GM18517 (cell line): ENCODE results near the gene PPIAL4G.
"Not testable (repeated sequence)": the region's sequence is repeated elsewhere in the genome, so short reads cannot be mapped to it uniquely, and the experiment has no call there.

Experiments used
- ATAC-seq: cut with Tn5 transposase; IDR thresholded peaks from one replicate; pipeline ENCODE4 v1.9.1; 2021; ENCODE audit warnings: mild to moderate bottlenecking, moderate library complexity; ENCODE audit not compliant: unreplicated experiment

PPIAL4G gene

GRCh38 chr1:148483029-148483428 is at the start of gene PPIAL4G:
Gene PPIAL4G (minus strand): TSS chr1:148483302. CDS start chr1:148483252, 50 bp downstream.
- ATAC-seq, result not testable (repeated sequence)

- ATAC-seq, result not testable (repeated sequence)
Observed at GRCh38 chr1:148532158-148532557, 49.1 kb upstream of the PPIAL4G start.

GRCh38 chr1:148529101-148529567 is 46.0 kb upstream of the PPIAL4G start:
- not testable (repeated sequence) for ATAC-seq

GRCh38 chr1:148528591-148528990 is 45.5 kb upstream of the PPIAL4G start:
- not testable (repeated sequence) for ATAC-seq

- ATAC-seq, result not testable (repeated sequence)
Observed at GRCh38 chr1:148526587-148526986, 43.5 kb upstream of the PPIAL4G start.

- ATAC-seq, result peak; percentile 26
Observed at GRCh38 chr1:148523205-148524144, 40.4 kb upstream of the PPIAL4G start.

- peak; percentile 86 for ATAC-seq
Observed at GRCh38 chr1:148522561-148523204, 39.6 kb upstream of the PPIAL4G start.

GRCh38 chr1:148522072-148522471 is 39.0 kb upstream of the PPIAL4G start:
- ATAC-seq, result not testable (repeated sequence)

- not testable (repeated sequence) for ATAC-seq
Observed at GRCh38 chr1:148514310-148514709, 31.2 kb upstream of the PPIAL4G start.

GRCh38 chr1:148512571-148513184 is 29.6 kb upstream of the PPIAL4G start:
- ATAC-seq, result not testable (repeated sequence)

GRCh38 chr1:148493933-148494332 is 10.8 kb upstream of the PPIAL4G start:
- ATAC-seq, result not testable (repeated sequence)

GRCh38 chr1:148481134-148481533 is 2.0 kb downstream of the PPIAL4G start:
- not testable (repeated sequence) for ATAC-seq

GRCh38 chr1:148459694-148460093 is 23.4 kb downstream of the PPIAL4G start:
- not testable (repeated sequence) for ATAC-seq

GRCh38 chr1:148458901-148459581 is 24.1 kb downstream of the PPIAL4G start:
- ATAC-seq, result not testable (repeated sequence)

GRCh38 chr1:148458398-148458797 is 24.7 kb downstream of the PPIAL4G start:
- not testable (repeated sequence) for ATAC-seq

GRCh38 chr1:148452845-148453244 is 30.3 kb downstream of the PPIAL4G start:
- ATAC-seq, result not testable (repeated sequence)

GRCh38 chr1:148439654-148440325 is 43.3 kb downstream of the PPIAL4G start:
- not testable (repeated sequence) for ATAC-seq

GRCh38 chr1:148435406-148435805 is 47.7 kb downstream of the PPIAL4G start:
- ATAC-seq, result no peak

GRCh38 chr1:148434832-148435231 is 48.3 kb downstream of the PPIAL4G start:
- no peak for ATAC-seq

- not testable (repeated sequence) for ATAC-seq
Observed at GRCh38 chr1:148432916-148433317, 50.2 kb downstream of the PPIAL4G start.
